Measurements from ENCODE around the gene TMEM81. TPM values are rescaled to one million over a fixed set of nuclear protein-coding genes. Genes with fewer than 3 reads are reported as not detected.
A peak's percentile ranks its signal among the peaks of the same experiment; 100 is the strongest.

Gene TMEM81
- total RNA-seq, 1 donor = 1.8 TPM

- Histone ChIP-seq H4K20me1 (ENCODE audit: insufficient read depth, low read length) (no peaks in the 10 kb centered on the region), H3K4me3 (ENCODE audit: insufficient read depth, low read length) (no peak overlapping the region), H3K4me1 (ENCODE audit: insufficient read depth, low read length) (peaks cover 4% of the 10 kb centered on the region), H3K36me3 (ENCODE audit: insufficient read depth, low read length) (no peaks in the 10 kb centered on the region), H2AFZ (ENCODE audit: low read length) (no peak overlapping the region), H3K27me3 (ENCODE audit: insufficient read depth, low read length) (no peaks in the 10 kb centered on the region), H3K4me2 (ENCODE audit: insufficient read depth, low read length) (no peak overlapping the region), H3K27ac (ENCODE audit: low read depth, low read length) (no peak overlapping the region), H3K79me2 (ENCODE audit: insufficient read depth, low read length) (no peaks in the 10 kb centered on the region), H3K9me3 (ENCODE audit: low read depth, low read length) (no peaks in the 10 kb centered on the region)
- DNase-seq (ENCODE audit: insufficient read length, low spot score, missing footprints) = no peak
- no peak for TF ChIP-seq CTCF (IDR thresholded peaks at IDR 0.05; ENCODE audit: extremely low read depth, low read depth, low read length)
These were observed 11.4 kb downstream of the TMEM81 start for GRCh38 chr1:205072881-205073280.

GRCh38 chr1:205072286-205072685 is 12.0 kb downstream of the TMEM81 start:
- no peak for TF ChIP-seq CTCF (IDR thresholded peaks at IDR 0.05; ENCODE audit: extremely low read depth, low read depth, low read length)
- Histone ChIP-seq H3K4me3 (ENCODE audit: insufficient read depth, low read length) (no peak overlapping the region), H2AFZ (ENCODE audit: low read length) (no peak overlapping the region), H3K9me3 (ENCODE audit: low read depth, low read length) (no peaks in the 10 kb centered on the region), H3K4me2 (ENCODE audit: insufficient read depth, low read length) (no peak overlapping the region), H4K20me1 (ENCODE audit: insufficient read depth, low read length) (no peaks in the 10 kb centered on the region), H3K27me3 (ENCODE audit: insufficient read depth, low read length) (no peaks in the 10 kb centered on the region), H3K27ac (ENCODE audit: low read depth, low read length) (no peak overlapping the region), H3K79me2 (ENCODE audit: insufficient read depth, low read length) (no peaks in the 10 kb centered on the region), H3K36me3 (ENCODE audit: insufficient read depth, low read length) (no peaks in the 10 kb centered on the region), H3K4me1 (ENCODE audit: insufficient read depth, low read length) (peaks cover 4% of the 10 kb centered on the region)
- no peak for DNase-seq (ENCODE audit: insufficient read length, low spot score, missing footprints)

GRCh38 chr1:205071801-205072200 is 12.5 kb downstream of the TMEM81 start:
- Histone ChIP-seq H3K4me3 (ENCODE audit: insufficient read depth, low read length) (no peak overlapping the region), H3K27ac (ENCODE audit: low read depth, low read length) (no peak overlapping the region), H3K79me2 (ENCODE audit: insufficient read depth, low read length) (no peaks in the 10 kb centered on the region), H4K20me1 (ENCODE audit: insufficient read depth, low read length) (no peaks in the 10 kb centered on the region), H3K9me3 (ENCODE audit: low read depth, low read length) (no peaks in the 10 kb centered on the region), H3K27me3 (ENCODE audit: insufficient read depth, low read length) (no peaks in the 10 kb centered on the region), H2AFZ (ENCODE audit: low read length) (no peak overlapping the region), H3K4me2 (ENCODE audit: insufficient read depth, low read length) (no peak overlapping the region), H3K4me1 (ENCODE audit: insufficient read depth, low read length) (peaks cover 4% of the 10 kb centered on the region), H3K36me3 (ENCODE audit: insufficient read depth, low read length) (no peaks in the 10 kb centered on the region)
- TF ChIP-seq CTCF (IDR thresholded peaks at IDR 0.05; ENCODE audit: extremely low read depth, low read depth, low read length) = no peak
- DNase-seq (ENCODE audit: insufficient read length, low spot score, missing footprints) = peak; percentile 38

GRCh38 chr1:205071028-205071409 is 13.2 kb downstream of the TMEM81 start:
- TF ChIP-seq CTCF (IDR thresholded peaks at IDR 0.05; ENCODE audit: extremely low read depth, low read depth, low read length) = no peak
- Histone ChIP-seq H3K9me3 (ENCODE audit: low read depth, low read length) (no peaks in the 10 kb centered on the region), H3K4me3 (ENCODE audit: insufficient read depth, low read length) (no peak overlapping the region)

More at GRCh38 chr1:205071028-205071409, 13.2 kb downstream of the TMEM81 start:
- no peak overlapping the region for H3K4me2 ChIP-seq (ENCODE audit: insufficient read depth, low read length)
- no peaks in the 10 kb centered on the region for H4K20me1 ChIP-seq (ENCODE audit: insufficient read depth, low read length)
- peak; percentile 60 for DNase-seq (ENCODE audit: insufficient read length, low spot score, missing footprints)
- no peak overlapping the region for H2AFZ ChIP-seq (ENCODE audit: low read length)
- H3K79me2 ChIP-seq (ENCODE audit: insufficient read depth, low read length) = no peaks in the 10 kb centered on the region
- no peak overlapping the region for H3K27ac ChIP-seq (ENCODE audit: low read depth, low read length)
- H3K27me3 ChIP-seq (ENCODE audit: insufficient read depth, low read length) = no peaks in the 10 kb centered on the region
- no peaks in the 10 kb centered on the region for H3K4me1 ChIP-seq (ENCODE audit: insufficient read depth, low read length)
- no peaks in the 10 kb centered on the region for H3K36me3 ChIP-seq (ENCODE audit: insufficient read depth, low read length)
